ENCODE data around the gene GRID1. TPM values are rescaled to one million over a fixed set of nuclear protein-coding genes. Genes with fewer than 3 reads are reported as not detected.

GRID1 gene
- total RNA-seq, 1 donor from 2014 or later = 0.22 TPM

DNA sequence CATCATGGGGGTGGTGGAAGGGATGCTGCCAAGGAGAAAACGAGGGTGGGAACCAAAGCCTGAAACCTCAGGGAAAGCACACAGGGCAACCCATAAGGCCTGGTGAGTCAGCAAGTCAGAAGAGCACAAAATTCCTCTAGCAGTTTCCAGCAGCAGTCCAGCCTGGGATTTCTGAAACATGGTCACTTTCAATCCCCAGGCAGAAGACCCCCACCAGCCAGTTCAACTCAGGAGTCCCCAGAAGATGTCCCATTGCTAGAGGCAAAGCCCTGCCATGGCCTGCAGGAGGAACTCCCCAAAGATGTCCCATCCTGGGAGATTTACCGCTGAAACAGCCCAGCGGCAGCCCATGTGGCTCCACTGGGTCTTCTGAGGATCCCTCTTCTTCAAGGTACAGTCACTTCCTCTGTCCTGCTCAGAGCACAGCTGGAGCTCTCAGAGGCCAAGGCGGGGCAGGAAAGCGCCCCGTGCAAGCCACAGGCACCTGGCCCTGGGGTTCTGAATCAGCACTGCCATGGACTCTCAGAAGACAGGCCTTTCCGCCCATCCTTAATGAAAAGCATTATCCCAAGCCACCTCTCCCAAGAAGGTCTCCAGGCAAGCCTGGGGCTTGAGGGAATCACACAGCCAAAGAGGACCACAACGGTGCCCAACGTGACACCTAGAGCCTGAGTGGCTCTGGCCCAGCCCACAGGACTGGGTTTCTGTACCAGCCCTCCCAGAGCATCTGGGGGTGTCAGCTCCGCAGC is 196.9 kb downstream of the GRID1 start:
- Mint-ChIP-seq H3K9me3 (ENCODE audit: low read depth) (no peaks in the 10 kb centered on the region), H3K4me1 (ENCODE audit: low read depth) (peaks cover 3% of the 10 kb centered on the region), H3K27me3 (peaks cover 2% of the 10 kb centered on the region), H3K27ac (no peak overlapping the region), H3K36me3 (ENCODE audit: insufficient read depth) (no peaks in the 10 kb centered on the region), H3K4me3 (ENCODE audit: low read depth) (no peak overlapping the region)
- no peak for DNase-seq (ENCODE audit: low spot score, unreplicated experiment)
- TF ChIP-seq, protein P1, sequence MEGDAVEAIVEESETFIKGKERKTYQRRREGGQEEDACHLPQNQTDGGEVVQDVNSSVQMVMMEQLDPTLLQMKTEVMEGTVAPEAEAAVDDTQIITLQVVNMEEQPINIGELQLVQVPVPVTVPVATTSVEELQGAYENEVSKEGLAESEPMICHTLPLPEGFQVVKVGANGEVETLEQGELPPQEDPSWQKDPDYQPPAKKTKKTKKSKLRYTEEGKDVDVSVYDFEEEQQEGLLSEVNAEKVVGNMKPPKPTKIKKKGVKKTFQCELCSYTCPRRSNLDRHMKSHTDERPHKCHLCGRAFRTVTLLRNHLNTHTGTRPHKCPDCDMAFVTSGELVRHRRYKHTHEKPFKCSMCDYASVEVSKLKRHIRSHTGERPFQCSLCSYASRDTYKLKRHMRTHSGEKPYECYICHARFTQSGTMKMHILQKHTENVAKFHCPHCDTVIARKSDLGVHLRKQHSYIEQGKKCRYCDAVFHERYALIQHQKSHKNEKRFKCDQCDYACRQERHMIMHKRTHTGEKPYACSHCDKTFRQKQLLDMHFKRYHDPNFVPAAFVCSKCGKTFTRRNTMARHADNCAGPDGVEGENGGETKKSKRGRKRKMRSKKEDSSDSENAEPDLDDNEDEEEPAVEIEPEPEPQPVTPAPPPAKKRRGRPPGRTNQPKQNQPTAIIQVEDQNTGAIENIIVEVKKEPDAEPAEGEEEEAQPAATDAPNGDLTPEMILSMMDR (IDR thresholded peaks at IDR 0.05; ENCODE audit: unreplicated experiment) = no peak

- Mint-ChIP-seq H3K9me3 (ENCODE audit: low read depth) (no peaks in the 10 kb centered on the region), H3K36me3 (ENCODE audit: insufficient read depth) (no peaks in the 10 kb centered on the region)
- TF ChIP-seq, protein P1 (IDR thresholded peaks at IDR 0.05; ENCODE audit: unreplicated experiment) = no peak
Observed at GRCh38 chr10:86169066-86169465, 197.5 kb downstream of the GRID1 start.

DNA sequence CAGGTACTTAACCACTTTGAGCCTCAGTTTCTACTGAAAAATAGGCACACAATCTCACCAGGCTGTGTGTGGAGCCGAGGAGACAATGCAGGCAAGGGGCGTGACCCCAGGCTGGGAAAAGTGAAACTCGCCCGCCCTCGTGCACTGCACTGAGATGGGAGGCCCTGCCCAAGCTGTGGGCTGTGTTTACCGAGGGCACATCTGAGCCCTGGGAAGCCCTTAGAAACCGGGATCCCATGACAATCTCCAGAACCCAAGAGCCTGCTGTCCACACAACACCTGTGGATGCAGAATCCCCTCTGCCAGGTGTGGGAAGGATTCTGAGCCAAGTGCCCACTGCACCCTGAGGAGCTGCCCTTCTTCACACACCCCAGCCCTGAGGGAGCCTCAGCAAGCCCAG is 198.3 kb downstream of the GRID1 start:
- Mint-ChIP-seq H3K9me3 (ENCODE audit: low read depth) (no peaks in the 10 kb centered on the region), H3K27me3 (peaks cover 2% of the 10 kb centered on the region), H3K4me1 (ENCODE audit: low read depth) (peaks cover 4% of the 10 kb centered on the region), H3K4me3 (ENCODE audit: low read depth) (no peak overlapping the region), H3K36me3 (ENCODE audit: insufficient read depth) (no peaks in the 10 kb centered on the region), H3K27ac (no peak overlapping the region)
- TF ChIP-seq, protein P1 (IDR thresholded peaks at IDR 0.05; ENCODE audit: unreplicated experiment) = no peak
- no peak for DNase-seq (ENCODE audit: low spot score, unreplicated experiment)

More at GRCh38 chr10:86169066-86169465, 197.5 kb downstream of the GRID1 start:
- Mint-ChIP-seq H3K27ac (no peak overlapping the region), H3K4me3 (ENCODE audit: low read depth) (no peak overlapping the region), H3K4me1 (ENCODE audit: low read depth) (peaks cover 4% of the 10 kb centered on the region), H3K27me3 (peaks cover 2% of the 10 kb centered on the region)
- no peak for DNase-seq (ENCODE audit: low spot score, unreplicated experiment)

GRCh38 chr10:86167762-86168128 is 198.8 kb downstream of the GRID1 start:
- peaks cover 2% of the 10 kb centered on the region for H3K27me3 Mint-ChIP-seq
- H3K27ac Mint-ChIP-seq = no peak overlapping the region
- H3K4me3 Mint-ChIP-seq (ENCODE audit: low read depth) = no peak overlapping the region
- peaks cover 4% of the 10 kb centered on the region for H3K4me1 Mint-ChIP-seq (ENCODE audit: low read depth)
- DNase-seq (ENCODE audit: low spot score, unreplicated experiment) = no peak
- no peaks in the 10 kb centered on the region for H3K36me3 Mint-ChIP-seq (ENCODE audit: insufficient read depth)
- TF ChIP-seq, protein P1 (IDR thresholded peaks at IDR 0.05; ENCODE audit: unreplicated experiment) = no peak
- no peaks in the 10 kb centered on the region for H3K9me3 Mint-ChIP-seq (ENCODE audit: low read depth)

GRCh38 chr10:86167121-86167761 is 199.4 kb downstream of the GRID1 start:
- Mint-ChIP-seq H3K27ac (no peak overlapping the region), H3K4me3 (ENCODE audit: low read depth) (no peak overlapping the region)
- TF ChIP-seq, protein P1 (IDR thresholded peaks at IDR 0.05; ENCODE audit: unreplicated experiment) = no peak

More at GRCh38 chr10:86167121-86167761, 199.4 kb downstream of the GRID1 start:
- Mint-ChIP-seq H3K36me3 (ENCODE audit: insufficient read depth) (no peaks in the 10 kb centered on the region), H3K27me3 (peaks cover 2% of the 10 kb centered on the region), H3K4me1 (ENCODE audit: low read depth) (peaks cover 4% of the 10 kb centered on the region), H3K9me3 (ENCODE audit: low read depth) (no peaks in the 10 kb centered on the region)
- no peak for DNase-seq (ENCODE audit: low spot score, unreplicated experiment)

Data from progenitor cell of endocrine pancreas (in vitro differentiated cells).